PC-9 (cell line): Measurements from ENCODE around the gene SACS. TPM values are rescaled to one million over a fixed set of nuclear protein-coding genes. Genes with fewer than 3 reads are reported as not detected.

Source experiments
- BruUV-seq: library from RNA; stranded (reverse); fragments of 400-500 nt; replicated peaks from 2 replicates; lab custom pipeline; 2021; lab: Mats Ljungman, UMichigan
- CTCF ChIA-PET: fragments of 300-600 bp; sonication (Branson Sonifier 250); formaldehyde crosslinking; loops from one replicate; lab custom pipeline; 2022; ENCODE audit warnings: antibody characterized with exemption; lab: Charles Lee
- POLR2A ChIA-PET: fragments of 300-600 bp; sonication (Branson Sonifier 250); formaldehyde crosslinking; loops from one replicate; lab custom pipeline; 2022; ENCODE audit warnings: antibody characterized with exemption; ENCODE audit not compliant: unreplicated experiment; lab: Charles Lee
- DNase-seq, 2 experiments: peaks; one replicate each; pipeline versions ENCODE4 v3.0.0 to v3.0.0-alpha.2; 2015 to 2022; ENCODE audit warnings: mixed read lengths in 1 of 2
- H2AFZ ChIP-seq: fragments of 200-600 bp; sonication (generic); 2 replicates; pipeline ENCODE4 v1.8.1; 2017; ENCODE audit warnings: antibody characterized with exemption
- H3F3A ChIP-seq: fragments of 200-600 bp; sonication (generic); 2 replicates; pipeline ENCODE4 v1.8.1; 2017; ENCODE audit warnings: antibody characterized with exemption, mild to moderate bottlenecking, low read depth; ENCODE audit not compliant: insufficient read depth
- H3K27ac ChIP-seq: fragments of 200-600 bp; sonication (generic); 2 replicates; pipeline ENCODE4 v1.6.1; 2016; ENCODE audit warnings: mixed run types
- H3K27me3 ChIP-seq: fragments of 200-600 bp; sonication (generic); 2 replicates; pipeline ENCODE4 v1.6.1; 2016; ENCODE audit warnings: low read depth, mixed run types; ENCODE audit not compliant: insufficient read depth
- H3K36me3 ChIP-seq: fragments of 200-600 bp; sonication (generic); 2 replicates; pipeline ENCODE4 v1.6.1; 2016; ENCODE audit warnings: low read depth, mixed run types
- H3K4me1 ChIP-seq: fragments of 200-600 bp; sonication (generic); replicated peaks from 2 replicates; pipeline ENCODE4 v1.6.1; 2016; ENCODE audit warnings: mixed run types; ENCODE audit not compliant: insufficient read depth
- H3K4me2 ChIP-seq: fragments of 200-600 bp; sonication (generic); 2 replicates; pipeline ENCODE4 v1.6.1; 2017; ENCODE audit warnings: mixed run types
- H3K4me3 ChIP-seq: fragments of 200-600 bp; sonication (generic); 2 replicates; pipeline ENCODE4 v1.6.1; 2016; ENCODE audit warnings: mixed run types
- H3K79me2 ChIP-seq: fragments of 200-600 bp; sonication (generic); 2 replicates; pipeline ENCODE4 v1.6.1; 2017; ENCODE audit warnings: low read depth, mixed run types
- H3K9me2 ChIP-seq: fragments of 200-600 bp; sonication (generic); 2 replicates; pipeline ENCODE4 v1.8.1; 2017; ENCODE audit warnings: mild to moderate bottlenecking; ENCODE audit not compliant: insufficient read depth
- H3K9me3 ChIP-seq: fragments of 200-600 bp; sonication (generic); 2 replicates; pipeline ENCODE4 v1.8.1; 2016; ENCODE audit warnings: low read depth; ENCODE audit not compliant: insufficient read depth
- H4K20me1 ChIP-seq: fragments of 200-600 bp; sonication (generic); 2 replicates; pipeline ENCODE4 v1.8.1; 2017; ENCODE audit not compliant: insufficient read depth
- EZH2 ChIP-seq: fragments of 200-600 bp; sonication (generic); IDR thresholded peaks from 2 replicates; pipeline ENCODE4 v1.8.0; 2017; ENCODE audit warnings: antibody characterized with exemption, low read depth
- intact Hi-C: fragments of 100-400 bp; cut with micrococcal nuclease; formaldehyde crosslinking; loops from one replicate; pipeline ENCODE4 v1.10.0; 2022; ENCODE audit not compliant: unreplicated experiment
- total RNA-seq: library from RNA; stranded (reverse); gene quantifications from 2 replicates; pipeline ENCODE4 v1.2.3, GENCODE V29; 2021
- TF ChIP-seq, protein P1 (sequence below): fragments of 200-600 bp; sonication (generic); conservative IDR thresholded peaks from 2 replicates; pipeline ENCODE4 v1.6.1; 2017; ENCODE audit warnings: mixed run types, antibody characterized with exemption, mild to moderate bottlenecking, moderate library complexity

SACS gene
- total RNA-seq, 1 experiment from 2014 or later = 1.4 TPM

DNA sequence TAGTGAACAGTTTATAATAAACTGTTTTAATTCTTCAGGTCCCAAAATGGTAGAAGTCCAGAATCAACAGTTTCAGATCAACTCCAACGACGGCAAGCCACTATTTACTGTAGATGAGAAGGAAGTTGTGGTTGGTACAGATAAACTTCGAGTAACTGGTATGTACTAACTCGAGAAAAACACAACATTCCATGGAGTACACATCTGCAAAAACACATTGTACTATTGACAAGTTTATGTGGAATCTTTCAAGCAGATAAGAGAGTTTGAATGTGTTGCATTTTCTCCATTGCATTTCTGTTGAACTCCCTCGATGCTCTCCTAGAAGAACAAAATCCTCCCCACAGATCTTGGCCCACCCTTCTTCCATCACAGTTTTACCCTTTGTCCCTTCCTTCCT is 154.2 kb downstream of the SACS start:
- no peak overlapping the region for H3K4me3 ChIP-seq
- no peaks in the 10 kb centered on the region for H3K36me3 ChIP-seq
- intact Hi-C loops = no loop called here
- no peak for TF ChIP-seq EZH2
- TF ChIP-seq, protein P1, sequence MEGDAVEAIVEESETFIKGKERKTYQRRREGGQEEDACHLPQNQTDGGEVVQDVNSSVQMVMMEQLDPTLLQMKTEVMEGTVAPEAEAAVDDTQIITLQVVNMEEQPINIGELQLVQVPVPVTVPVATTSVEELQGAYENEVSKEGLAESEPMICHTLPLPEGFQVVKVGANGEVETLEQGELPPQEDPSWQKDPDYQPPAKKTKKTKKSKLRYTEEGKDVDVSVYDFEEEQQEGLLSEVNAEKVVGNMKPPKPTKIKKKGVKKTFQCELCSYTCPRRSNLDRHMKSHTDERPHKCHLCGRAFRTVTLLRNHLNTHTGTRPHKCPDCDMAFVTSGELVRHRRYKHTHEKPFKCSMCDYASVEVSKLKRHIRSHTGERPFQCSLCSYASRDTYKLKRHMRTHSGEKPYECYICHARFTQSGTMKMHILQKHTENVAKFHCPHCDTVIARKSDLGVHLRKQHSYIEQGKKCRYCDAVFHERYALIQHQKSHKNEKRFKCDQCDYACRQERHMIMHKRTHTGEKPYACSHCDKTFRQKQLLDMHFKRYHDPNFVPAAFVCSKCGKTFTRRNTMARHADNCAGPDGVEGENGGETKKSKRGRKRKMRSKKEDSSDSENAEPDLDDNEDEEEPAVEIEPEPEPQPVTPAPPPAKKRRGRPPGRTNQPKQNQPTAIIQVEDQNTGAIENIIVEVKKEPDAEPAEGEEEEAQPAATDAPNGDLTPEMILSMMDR = no peak
- H3K27ac ChIP-seq = no peak overlapping the region
- no peaks in the 10 kb centered on the region for H3K9me2 ChIP-seq
- H3K9me3 ChIP-seq = no peaks in the 10 kb centered on the region
- H3K27me3 ChIP-seq = peaks cover 31% of the 10 kb centered on the region
- H3K79me2 ChIP-seq = no peaks in the 10 kb centered on the region
- ChIA-PET CTCF (no interaction called here), POLR2A (no interaction called here)
- no peaks in the 10 kb centered on the region for H3K4me1 ChIP-seq
- H4K20me1 ChIP-seq = no peaks in the 10 kb centered on the region; the same call in 1 of the 2 replicates
- no peak overlapping the region for H3K4me2 ChIP-seq
- H3F3A ChIP-seq = no peaks in the 10 kb centered on the region
- no TSS peak for BruUV-seq
- H2AFZ ChIP-seq = no peak overlapping the region
- DNase-seq = no peak

Other genes with a start within 250 kb of the SACS start
- gene TNFRSF19, start 136.7 kb upstream of the SACS start, total RNA-seq = 0.13 and 0.24 TPM in 2 replicates